ENCODE measurements around the gene DMD. TPM values are rescaled to one million over a fixed set of nuclear protein-coding genes. Genes with fewer than 3 reads are reported as not detected.

The DMD gene
- total and polyA plus RNA-seq, 2 donors (not counting 1 experiment from before 2014, with no cell fraction given): 5.1 to 7.2 TPM

DNA sequence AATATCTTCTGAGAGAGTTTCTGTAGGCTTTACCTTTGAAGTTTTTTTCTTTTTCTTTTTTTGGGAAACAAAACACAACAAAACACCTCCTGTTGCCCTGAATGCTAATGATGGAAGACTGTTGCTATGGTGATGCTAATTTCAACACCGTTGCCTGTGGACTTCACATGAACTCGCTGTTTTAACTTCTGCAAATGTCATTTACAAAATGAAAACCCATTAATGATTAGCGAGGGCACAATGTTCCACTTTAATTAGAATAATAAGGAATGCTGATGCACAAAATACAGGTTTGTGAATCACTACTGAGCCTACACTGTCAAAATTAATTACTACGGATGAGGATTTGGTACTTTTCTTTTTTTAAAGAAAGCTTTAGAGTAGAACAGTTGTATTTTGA lies 1912.4 kb downstream of the DMD start:
- Histone ChIP-seq H3K9me3 (ENCODE audit: control insufficient read depth, insufficient read depth, low read depth, low read length) (no peaks in the 10 kb centered on the region), H3K9ac (ENCODE audit: insufficient read depth, low read length) (no peak overlapping the region), H3K4me1 (ENCODE audit: control insufficient read depth, extremely low read depth, insufficient read depth, low read length) (no peaks in the 10 kb centered on the region), H3K27ac (ENCODE audit: insufficient read depth, low read length) (no peak overlapping the region), H3K27me3 (ENCODE audit: control insufficient read depth, insufficient read depth, low read length) (no peaks in the 10 kb centered on the region), H4K20me1 (ENCODE audit: control insufficient read depth, extremely low read depth, insufficient read depth, low read length) (no peaks in the 10 kb centered on the region), H3K79me2 (ENCODE audit: control insufficient read depth, insufficient read depth, low read length) (no peaks in the 10 kb centered on the region), H3K4me3 (replicated peaks in 1 of 4; ENCODE audit: control extremely low read depth in 1 of 4, insufficient read depth in 1 of 4, low read depth in 3 of 4, low read length in 4 of 4) (no peak overlapping the region), H3K36me3 (ENCODE audit: control insufficient read depth, insufficient read depth, low read length) (no peaks in the 10 kb centered on the region), H3K4me2 (ENCODE audit: extremely low read depth, insufficient read depth, low read length) (no peak overlapping the region), H2AFZ (ENCODE audit: low read length) (no peak overlapping the region)
- DNase-seq (ENCODE audit: low read depth in 2 of 2): no peak
- TF ChIP-seq, protein P1, sequence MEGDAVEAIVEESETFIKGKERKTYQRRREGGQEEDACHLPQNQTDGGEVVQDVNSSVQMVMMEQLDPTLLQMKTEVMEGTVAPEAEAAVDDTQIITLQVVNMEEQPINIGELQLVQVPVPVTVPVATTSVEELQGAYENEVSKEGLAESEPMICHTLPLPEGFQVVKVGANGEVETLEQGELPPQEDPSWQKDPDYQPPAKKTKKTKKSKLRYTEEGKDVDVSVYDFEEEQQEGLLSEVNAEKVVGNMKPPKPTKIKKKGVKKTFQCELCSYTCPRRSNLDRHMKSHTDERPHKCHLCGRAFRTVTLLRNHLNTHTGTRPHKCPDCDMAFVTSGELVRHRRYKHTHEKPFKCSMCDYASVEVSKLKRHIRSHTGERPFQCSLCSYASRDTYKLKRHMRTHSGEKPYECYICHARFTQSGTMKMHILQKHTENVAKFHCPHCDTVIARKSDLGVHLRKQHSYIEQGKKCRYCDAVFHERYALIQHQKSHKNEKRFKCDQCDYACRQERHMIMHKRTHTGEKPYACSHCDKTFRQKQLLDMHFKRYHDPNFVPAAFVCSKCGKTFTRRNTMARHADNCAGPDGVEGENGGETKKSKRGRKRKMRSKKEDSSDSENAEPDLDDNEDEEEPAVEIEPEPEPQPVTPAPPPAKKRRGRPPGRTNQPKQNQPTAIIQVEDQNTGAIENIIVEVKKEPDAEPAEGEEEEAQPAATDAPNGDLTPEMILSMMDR (conservative IDR thresholded peaks at IDR 0.05 in 1 of 2, IDR thresholded peaks at IDR 0.05 in 1 of 2; ENCODE audit: low read depth in 1 of 2, low read length in 2 of 2): no peak
- TF ChIP-seq EZH2 (IDR thresholded peaks at IDR 0.05; ENCODE audit: low read length, missing control alignments): no peak

DNA sequence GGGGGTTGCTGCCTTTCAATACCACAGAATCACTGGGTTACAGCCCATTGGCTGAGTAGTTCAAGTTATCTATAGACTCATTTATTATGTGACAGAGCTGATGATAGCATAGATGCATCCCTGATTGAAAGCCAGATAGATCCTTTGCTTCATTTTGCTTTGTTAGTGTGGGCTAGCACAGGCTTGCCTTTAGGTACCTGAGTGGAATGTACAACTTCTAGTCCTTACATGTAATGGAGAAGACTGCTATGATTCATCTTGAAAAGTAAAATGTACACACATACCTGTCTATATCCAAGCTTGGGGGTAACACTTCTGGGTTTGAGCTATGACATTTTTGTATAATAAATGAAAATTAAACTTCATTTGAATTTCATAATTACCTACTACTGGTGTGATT lies 1913.5 kb downstream of the DMD start:
- no peaks in the 10 kb centered on the region for H3K36me3 ChIP-seq (ENCODE audit: control insufficient read depth, insufficient read depth, low read length)
- no peak overlapping the region for H3K4me2 ChIP-seq (ENCODE audit: extremely low read depth, insufficient read depth, low read length)
- no peak overlapping the region for H3K4me3 ChIP-seq (replicated peaks in 1 of 4; ENCODE audit: control extremely low read depth in 1 of 4, insufficient read depth in 1 of 4, low read depth in 3 of 4, low read length in 4 of 4)
- no peak for DNase-seq (ENCODE audit: low read depth in 2 of 2)
- TF ChIP-seq, protein P1 (conservative IDR thresholded peaks at IDR 0.05 in 1 of 2, IDR thresholded peaks at IDR 0.05 in 1 of 2; ENCODE audit: low read depth in 1 of 2, low read length in 2 of 2): no peak
- TF ChIP-seq EZH2 (IDR thresholded peaks at IDR 0.05; ENCODE audit: low read length, missing control alignments): no peak
- H3K9me3 ChIP-seq (ENCODE audit: control insufficient read depth, insufficient read depth, low read depth, low read length): no peaks in the 10 kb centered on the region
- no peaks in the 10 kb centered on the region for H3K79me2 ChIP-seq (ENCODE audit: control insufficient read depth, insufficient read depth, low read length)
- no peaks in the 10 kb centered on the region for H3K4me1 ChIP-seq (ENCODE audit: control insufficient read depth, extremely low read depth, insufficient read depth, low read length)
- H3K27ac ChIP-seq (ENCODE audit: insufficient read depth, low read length): no peak overlapping the region
- H3K27me3 ChIP-seq (ENCODE audit: control insufficient read depth, insufficient read depth, low read length): no peaks in the 10 kb centered on the region
- H2AFZ ChIP-seq (ENCODE audit: low read length): no peak overlapping the region
- H4K20me1 ChIP-seq (ENCODE audit: control insufficient read depth, extremely low read depth, insufficient read depth, low read length): no peaks in the 10 kb centered on the region
- H3K9ac ChIP-seq (ENCODE audit: insufficient read depth, low read length): no peak overlapping the region

DNA sequence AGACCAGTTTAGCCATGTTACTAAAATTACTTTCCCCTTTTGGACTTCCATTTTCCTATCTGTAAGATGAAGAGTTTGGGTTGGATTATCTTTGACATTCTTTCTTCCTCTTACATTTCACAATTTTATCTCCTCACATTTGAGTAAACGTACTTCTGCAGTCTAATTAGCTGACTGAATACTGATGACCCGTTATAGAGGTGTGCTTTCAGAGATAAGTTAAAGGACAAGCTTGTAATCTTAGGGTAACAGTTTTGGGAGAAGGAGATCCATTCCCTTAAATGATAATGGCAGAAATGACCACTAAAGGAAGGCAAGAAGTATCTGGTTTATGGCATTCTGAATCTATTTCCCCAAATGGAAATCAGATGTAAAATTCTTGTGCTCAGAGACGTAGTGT lies 1916.9 kb downstream of the DMD start:
- H3K9ac ChIP-seq (ENCODE audit: insufficient read depth, low read length): no peak overlapping the region
- H3K4me2 ChIP-seq (ENCODE audit: extremely low read depth, insufficient read depth, low read length): no peak overlapping the region
- no peak overlapping the region for H3K27ac ChIP-seq (ENCODE audit: insufficient read depth, low read length)
- H4K20me1 ChIP-seq (ENCODE audit: control insufficient read depth, extremely low read depth, insufficient read depth, low read length): no peaks in the 10 kb centered on the region
- H3K79me2 ChIP-seq (ENCODE audit: control insufficient read depth, insufficient read depth, low read length): no peaks in the 10 kb centered on the region
- no peak for DNase-seq (ENCODE audit: low read depth in 2 of 2)
- TF ChIP-seq EZH2 (IDR thresholded peaks at IDR 0.05; ENCODE audit: low read length, missing control alignments): no peak
- TF ChIP-seq, protein P1 (conservative IDR thresholded peaks at IDR 0.05 in 1 of 2, IDR thresholded peaks at IDR 0.05 in 1 of 2; ENCODE audit: low read depth in 1 of 2, low read length in 2 of 2): no peak
- H3K36me3 ChIP-seq (ENCODE audit: control insufficient read depth, insufficient read depth, low read length): no peaks in the 10 kb centered on the region
- no peak overlapping the region for H3K4me3 ChIP-seq (replicated peaks in 1 of 4; ENCODE audit: control extremely low read depth in 1 of 4, insufficient read depth in 1 of 4, low read depth in 3 of 4, low read length in 4 of 4)
- no peaks in the 10 kb centered on the region for H3K9me3 ChIP-seq (ENCODE audit: control insufficient read depth, insufficient read depth, low read depth, low read length)
- H2AFZ ChIP-seq (ENCODE audit: low read length): no peak overlapping the region
- H3K27me3 ChIP-seq (ENCODE audit: control insufficient read depth, insufficient read depth, low read length): no peaks in the 10 kb centered on the region
- H3K4me1 ChIP-seq (ENCODE audit: control insufficient read depth, extremely low read depth, insufficient read depth, low read length): no peaks in the 10 kb centered on the region
